ENCODE data around the gene TADA3.

Gene TADA3

GRCh38 chr3:9746330-9746729 is 45.9 kb downstream of the TADA3 start:
- in situ Hi-C loops (cut with HindIII; ENCODE audit: low sequenced_read_pairs) = no loop called here
- TF ChIP-seq, protein P1, sequence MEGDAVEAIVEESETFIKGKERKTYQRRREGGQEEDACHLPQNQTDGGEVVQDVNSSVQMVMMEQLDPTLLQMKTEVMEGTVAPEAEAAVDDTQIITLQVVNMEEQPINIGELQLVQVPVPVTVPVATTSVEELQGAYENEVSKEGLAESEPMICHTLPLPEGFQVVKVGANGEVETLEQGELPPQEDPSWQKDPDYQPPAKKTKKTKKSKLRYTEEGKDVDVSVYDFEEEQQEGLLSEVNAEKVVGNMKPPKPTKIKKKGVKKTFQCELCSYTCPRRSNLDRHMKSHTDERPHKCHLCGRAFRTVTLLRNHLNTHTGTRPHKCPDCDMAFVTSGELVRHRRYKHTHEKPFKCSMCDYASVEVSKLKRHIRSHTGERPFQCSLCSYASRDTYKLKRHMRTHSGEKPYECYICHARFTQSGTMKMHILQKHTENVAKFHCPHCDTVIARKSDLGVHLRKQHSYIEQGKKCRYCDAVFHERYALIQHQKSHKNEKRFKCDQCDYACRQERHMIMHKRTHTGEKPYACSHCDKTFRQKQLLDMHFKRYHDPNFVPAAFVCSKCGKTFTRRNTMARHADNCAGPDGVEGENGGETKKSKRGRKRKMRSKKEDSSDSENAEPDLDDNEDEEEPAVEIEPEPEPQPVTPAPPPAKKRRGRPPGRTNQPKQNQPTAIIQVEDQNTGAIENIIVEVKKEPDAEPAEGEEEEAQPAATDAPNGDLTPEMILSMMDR (IDR thresholded peaks at IDR 0.05; ENCODE audit: low read depth, low read length) = no peak
- DNase-seq (ENCODE audit: low read depth, low spot score) = peak; percentile 87
- H3K4me3 ChIP-seq (ENCODE audit: low read depth, low read length) = no peak overlapping the region

DNA sequence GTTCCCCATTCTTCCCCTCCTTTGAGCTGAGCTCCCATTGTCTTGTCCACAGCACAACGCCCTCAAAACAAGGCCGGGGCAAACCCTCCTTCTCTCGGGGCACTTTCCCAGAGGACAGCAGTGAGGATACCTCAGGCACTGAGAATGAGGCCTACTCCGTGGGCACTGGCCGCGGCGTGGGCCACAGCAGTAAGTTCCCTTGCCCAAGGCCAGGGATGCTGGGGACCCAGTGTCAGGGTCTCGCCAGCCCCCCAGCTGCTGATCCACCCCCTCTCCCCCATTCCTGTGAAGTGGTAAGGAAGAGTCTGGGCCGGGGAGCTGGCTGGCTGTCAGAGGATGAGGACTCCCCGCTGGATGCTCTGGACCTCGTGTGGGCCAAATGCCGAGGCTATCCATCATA is 46.8 kb downstream of the TADA3 start:
- in situ Hi-C loops (cut with HindIII; ENCODE audit: low sequenced_read_pairs) = no loop called here
- TF ChIP-seq, protein P1 (IDR thresholded peaks at IDR 0.05; ENCODE audit: low read depth, low read length) = no peak
- DNase-seq (ENCODE audit: low read depth, low spot score) = no peak
- no peak overlapping the region for H3K4me3 ChIP-seq (ENCODE audit: low read depth, low read length)

DNA sequence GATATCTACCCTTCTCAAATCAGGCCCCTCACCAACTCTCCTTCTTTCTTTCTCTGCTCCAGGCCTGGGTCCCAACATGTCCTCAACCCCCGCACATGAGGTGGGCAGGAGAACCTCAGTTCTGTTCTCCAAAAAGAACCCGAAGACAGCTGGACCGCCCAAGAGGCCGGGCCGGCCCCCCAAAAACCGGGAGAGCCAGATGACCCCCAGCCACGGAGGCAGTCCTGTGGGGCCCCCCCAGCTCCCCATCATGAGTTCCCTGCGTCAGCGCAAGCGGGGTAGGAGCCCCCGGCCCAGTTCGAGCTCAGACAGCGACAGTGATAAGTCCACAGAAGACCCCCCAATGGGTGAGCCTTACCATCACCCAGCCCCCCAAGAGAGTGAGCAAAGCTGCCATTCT is 48.1 kb downstream of the TADA3 start:
- in situ Hi-C loops (cut with HindIII; ENCODE audit: low sequenced_read_pairs) = no loop called here
- TF ChIP-seq, protein P1 (IDR thresholded peaks at IDR 0.05; ENCODE audit: low read depth, low read length) = no peak
- DNase-seq (ENCODE audit: low read depth, low spot score) = no peak
- no peak overlapping the region for H3K4me3 ChIP-seq (ENCODE audit: low read depth, low read length)

DNA sequence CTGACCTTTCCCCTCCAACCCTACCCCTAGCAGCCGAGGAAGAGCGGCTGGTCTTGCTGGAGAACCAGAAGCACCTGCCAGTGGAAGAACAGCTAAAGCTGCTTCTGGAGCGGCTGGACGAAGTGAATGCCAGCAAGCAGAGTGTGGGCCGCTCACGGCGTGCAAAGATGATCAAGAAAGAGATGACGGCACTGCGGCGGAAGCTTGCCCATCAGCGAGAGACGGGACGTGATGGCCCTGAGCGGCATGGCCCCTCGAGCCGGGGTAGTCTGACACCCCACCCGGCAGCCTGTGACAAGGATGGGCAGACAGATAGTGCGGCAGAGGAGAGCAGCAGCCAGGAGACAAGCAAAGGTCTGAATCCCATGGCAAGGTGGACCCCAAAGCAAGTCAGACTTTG is 48.7 kb downstream of the TADA3 start:
- TF ChIP-seq, protein P1 (IDR thresholded peaks at IDR 0.05; ENCODE audit: low read depth, low read length) = no peak
- no peak overlapping the region for H3K4me3 ChIP-seq (ENCODE audit: low read depth, low read length)
- in situ Hi-C loops (cut with HindIII; ENCODE audit: low sequenced_read_pairs) = no loop called here
- no peak for DNase-seq (ENCODE audit: low read depth, low spot score)

DNA sequence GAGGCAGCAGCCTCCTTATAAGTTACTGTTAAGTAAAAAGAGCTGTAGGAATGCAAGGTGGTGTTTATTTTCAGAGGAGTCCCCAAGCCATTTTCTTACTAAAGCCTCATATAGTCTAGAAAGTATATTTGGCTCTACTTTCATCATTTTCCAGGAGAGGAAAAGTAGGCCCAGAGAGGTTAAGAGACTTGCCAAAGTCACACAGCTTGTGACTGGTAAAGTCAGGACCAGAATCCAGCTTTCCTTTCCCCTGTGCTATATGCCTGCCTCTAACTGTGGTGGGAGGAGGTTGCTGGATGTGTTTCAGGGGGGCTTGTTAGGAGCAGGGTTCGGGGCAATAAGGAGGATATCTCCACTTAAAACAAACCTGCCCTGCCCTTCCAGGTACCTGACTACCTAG is 49.7 kb downstream of the TADA3 start:
- TF ChIP-seq, protein P1 (IDR thresholded peaks at IDR 0.05; ENCODE audit: low read depth, low read length) = no peak
- in situ Hi-C loops (cut with HindIII; ENCODE audit: low sequenced_read_pairs) = no loop called here
- no peak overlapping the region for H3K4me3 ChIP-seq (ENCODE audit: low read depth, low read length)
- no peak for DNase-seq (ENCODE audit: low read depth, low spot score)

DNA sequence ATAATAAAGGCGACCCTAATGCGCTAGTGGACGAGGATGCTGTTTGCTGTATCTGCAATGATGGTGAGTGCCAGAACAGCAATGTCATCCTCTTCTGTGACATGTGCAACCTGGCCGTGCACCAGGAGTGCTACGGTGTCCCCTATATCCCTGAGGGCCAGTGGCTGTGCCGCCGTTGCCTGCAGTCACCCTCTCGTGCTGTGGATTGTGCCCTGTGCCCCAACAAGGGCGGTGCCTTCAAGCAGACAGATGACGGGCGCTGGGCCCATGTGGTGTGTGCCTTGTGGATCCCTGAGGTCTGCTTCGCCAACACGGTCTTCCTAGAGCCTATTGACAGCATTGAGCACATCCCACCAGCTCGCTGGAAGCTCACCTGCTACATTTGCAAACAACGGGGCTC is 53.1 kb downstream of the TADA3 start:
- no peak overlapping the region for H3K4me3 ChIP-seq (ENCODE audit: low read depth, low read length)
- in situ Hi-C loops (cut with HindIII; ENCODE audit: low sequenced_read_pairs) = no loop called here
- no peak for DNase-seq (ENCODE audit: low read depth, low spot score)
- TF ChIP-seq, protein P1 (IDR thresholded peaks at IDR 0.05; ENCODE audit: low read depth, low read length) = no peak

DNA sequence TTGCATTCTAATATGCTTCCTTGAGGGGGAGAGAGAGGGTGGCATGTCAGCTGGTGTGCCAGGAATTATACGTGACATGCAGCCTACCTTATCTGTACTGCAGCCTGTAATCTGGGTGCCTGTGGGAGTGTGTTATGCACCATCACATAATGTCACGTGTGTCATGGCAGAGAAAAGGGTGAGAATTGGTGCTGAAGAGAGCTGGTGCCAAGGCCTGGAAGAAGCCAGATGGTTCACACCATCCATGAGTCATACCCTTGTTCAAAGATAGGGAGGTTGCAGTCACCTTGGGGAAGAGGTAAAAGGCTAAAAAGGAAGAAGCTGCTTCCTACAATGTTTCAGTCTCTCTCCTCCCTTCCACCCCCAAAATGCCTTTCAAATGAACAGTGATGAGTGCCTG is 55.4 kb downstream of the TADA3 start:
- TF ChIP-seq, protein P1 (IDR thresholded peaks at IDR 0.05; ENCODE audit: low read depth, low read length) = no peak
- DNase-seq (ENCODE audit: low read depth, low spot score) = no peak

More for the DNA sequence above, 55.4 kb downstream of the TADA3 start:
- in situ Hi-C loops (cut with HindIII; ENCODE audit: low sequenced_read_pairs) = no loop called here
- H3K4me3 ChIP-seq (ENCODE audit: low read depth, low read length) = no peak overlapping the region
